Brain microvascular endothelial cell (primary cell): Measurements from ENCODE around the gene ASCL2.

ENCODE experiments used
- DNase-seq: peaks from one replicate; pipeline ENCODE4 v3.0.0-alpha.2; 2020
- H3K27ac ChIP-seq: fragments of 250-450 bp; sonication (Bioruptor Pico); 2 replicates; pipeline ENCODE4 v1.5.1; 2020; ENCODE audit warnings: mild to moderate bottlenecking, moderate library complexity
- H3K27me3 ChIP-seq: fragments of 250-450 bp; sonication (Bioruptor Pico); replicated peaks from 2 replicates; pipeline ENCODE4 v1.5.1; 2020; ENCODE audit warnings: mild to moderate bottlenecking
- H3K36me3 ChIP-seq: fragments of 250-450 bp; sonication (Bioruptor Pico); replicated peaks from 2 replicates; pipeline ENCODE4 v1.5.1; 2020; ENCODE audit warnings: mild to moderate bottlenecking
- H3K4me3 ChIP-seq: 2 replicates; pipeline ENCODE4 v1.5.1; 2011; ENCODE audit warnings: low read depth, mild to moderate bottlenecking, control low read depth, low read length, moderate library complexity
- CTCF ChIP-seq: IDR thresholded peaks from 2 replicates; pipeline ENCODE4 v1.5.1; 2011; ENCODE audit warnings: low read depth, mild to moderate bottlenecking, moderate library complexity, low read length, control low read depth, inconsistent platforms; ENCODE audit errors: missing control alignments
- in situ Hi-C: cut with HindIII; loops from 2 replicates; pipeline ENCODE4 v1.10.0; 2017; ENCODE audit warnings: low sequenced_read_pairs, low pct_ligation_motif_present

The ASCL2 gene

DNA sequence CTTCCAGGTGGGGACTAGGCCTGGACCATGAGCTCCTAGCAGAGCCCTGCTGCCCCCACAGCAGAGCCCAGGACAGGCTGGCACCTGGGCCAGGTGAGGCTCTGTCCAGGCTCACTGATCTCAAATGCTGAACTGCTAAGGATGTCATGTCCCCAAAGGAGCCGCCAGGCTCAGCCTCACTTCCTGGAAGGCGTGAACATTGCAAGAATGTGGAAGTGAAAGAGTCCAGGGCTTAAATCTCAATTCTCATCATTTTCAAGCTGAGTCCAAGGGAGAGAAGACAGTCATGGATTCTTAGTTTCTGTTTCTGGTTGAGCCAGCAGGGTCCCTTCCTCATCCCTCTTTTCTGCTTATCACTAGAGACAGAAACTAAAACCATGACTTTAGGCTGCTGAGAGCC, 5.0 kb downstream of the ASCL2 start:
- peaks cover 30% of the 10 kb centered on the region for H3K27me3 ChIP-seq
- no peak for DNase-seq
- H3K36me3 ChIP-seq = no peaks in the 10 kb centered on the region
- TF ChIP-seq CTCF = no peak
- in situ Hi-C loops = no loop called here
- no peak overlapping the region for H3K4me3 ChIP-seq
- H3K27ac ChIP-seq = no peak overlapping the region

- Histone ChIP-seq H3K27me3 (peaks cover 22% of the 10 kb centered on the region), H3K4me3 (no peak overlapping the region), H3K27ac (no peak overlapping the region), H3K36me3 (no peaks in the 10 kb centered on the region)
- TF ChIP-seq CTCF = no peak
- DNase-seq = no peak
- in situ Hi-C loops = no loop called here
Measured at GRCh38 chr11:2264366-2265053, 5.9 kb downstream of the ASCL2 start.

DNA sequence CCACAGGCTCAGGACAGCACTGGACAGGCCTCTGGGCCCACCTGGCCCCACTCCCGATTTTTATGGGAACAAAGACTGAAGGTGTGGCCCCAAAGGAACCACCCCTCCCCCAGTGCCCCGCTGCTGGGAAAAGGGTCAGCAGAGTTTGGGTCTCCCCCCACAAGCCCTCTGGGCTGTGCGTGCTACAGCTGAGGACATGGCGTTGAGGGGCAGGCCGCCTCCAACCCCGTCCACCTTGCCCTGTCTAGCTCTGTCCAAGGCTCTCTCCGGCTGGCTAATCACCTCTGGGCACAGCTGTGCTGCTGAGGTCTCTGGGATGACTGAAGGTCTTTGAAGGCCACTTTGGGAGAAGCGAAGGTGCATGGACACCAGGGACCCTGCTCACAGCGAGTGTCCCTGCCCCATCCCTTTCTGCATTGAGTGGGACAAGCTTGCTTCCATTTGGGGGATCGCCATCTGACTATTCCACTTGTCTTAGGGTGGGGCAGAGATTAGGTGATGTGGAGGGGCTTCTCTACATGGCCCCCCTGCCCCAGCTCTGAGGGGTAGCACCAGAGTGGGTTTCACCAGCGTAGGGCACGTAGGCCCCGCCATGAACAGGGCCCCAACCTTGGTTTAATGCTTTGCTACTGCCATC, 6.5 kb downstream of the ASCL2 start:
- H3K27ac ChIP-seq = no peak overlapping the region
- H3K27me3 ChIP-seq = peaks cover 16% of the 10 kb centered on the region
- no peak for TF ChIP-seq CTCF
- no peak overlapping the region for H3K4me3 ChIP-seq
- no peak for DNase-seq
- in situ Hi-C loops = no loop called here
- H3K36me3 ChIP-seq = no peaks in the 10 kb centered on the region

DNA sequence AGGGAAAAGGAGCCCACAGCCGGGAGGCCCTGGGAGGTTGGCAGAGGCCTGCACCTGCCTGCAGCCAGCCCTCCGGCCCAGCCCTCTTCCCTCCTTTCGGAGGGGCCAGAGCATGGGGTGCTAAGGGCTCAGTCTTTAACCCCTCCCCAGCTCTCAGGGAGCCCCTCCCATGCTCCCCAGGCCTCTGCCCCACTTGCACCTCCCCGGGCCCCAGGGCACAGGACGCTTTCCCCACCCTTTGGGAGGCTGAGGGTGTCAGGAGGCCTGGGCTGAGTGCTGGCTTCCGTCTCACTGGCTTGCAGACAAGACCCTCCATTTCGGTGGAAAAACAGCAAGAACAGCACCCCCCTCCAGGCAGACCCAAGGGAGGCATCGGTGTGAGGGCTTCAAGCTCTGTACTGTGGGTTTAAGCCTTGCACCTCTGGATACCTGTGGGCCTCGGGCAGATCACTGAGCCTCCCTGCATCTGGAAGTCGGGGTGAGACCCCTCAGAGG, 7.3 kb downstream of the ASCL2 start:
- Histone ChIP-seq H3K4me3 (no peak overlapping the region), H3K27me3 (peaks cover 9% of the 10 kb centered on the region), H3K27ac (no peak overlapping the region), H3K36me3 (no peaks in the 10 kb centered on the region)
- no peak for DNase-seq
- TF ChIP-seq CTCF = no peak
- in situ Hi-C loops = no loop called here

- DNase-seq = no peak
- TF ChIP-seq CTCF = no peak
- H3K27me3 ChIP-seq = peaks cover 7% of the 10 kb centered on the region
Measured at GRCh38 chr11:2262301-2263070, 7.9 kb downstream of the ASCL2 start.

More at GRCh38 chr11:2262301-2263070, 7.9 kb downstream of the ASCL2 start:
- no peaks in the 10 kb centered on the region for H3K36me3 ChIP-seq
- no peak overlapping the region for H3K4me3 ChIP-seq
- in situ Hi-C loops = no loop called here
- no peak overlapping the region for H3K27ac ChIP-seq
